ENCODE results near the gene LEF1. TPM values are rescaled to one million over a fixed set of nuclear protein-coding genes. Genes with fewer than 3 reads are reported as not detected.

Gene LEF1
- total RNA-seq, 1 experiment from 2014 or later = 0.79 TPM

GRCh38 chr4:108109111-108109510 is 59.6 kb downstream of the LEF1 start:
- POLR2A ChIA-PET = no interaction called here
- ATAC-seq (no peak), DNase-seq (ENCODE audit: low read depth, low spot score) (no peak)
- no TSS peak for BruUV-seq (replicated peaks)
- H3K4me3 ChIP-seq (replicated peaks in 1 of 2; ENCODE audit: low read depth in 1 of 2, low read length in 2 of 2) = no peak overlapping the region
- H3K4me1 ChIP-seq (ENCODE audit: control insufficient read depth in 1 of 2, insufficient read depth in 2 of 2, low read length in 2 of 2) = no peaks in the 10 kb centered on the region
- no peak overlapping the region for H3K4me2 ChIP-seq (ENCODE audit: low read length)
- no peak overlapping the region for H3K9ac ChIP-seq (ENCODE audit: low read length)
- intact Hi-C loops (cut with micrococcal nuclease) = no loop called here
- H3K9me3 ChIP-seq (ENCODE audit: control insufficient read depth in 1 of 2, insufficient read depth in 1 of 2, low read depth in 1 of 2, low read length in 2 of 2) = no peaks in the 10 kb centered on the region
- TF ChIP-seq POLR2AphosphoS5 (IDR thresholded peaks at IDR 0.05; ENCODE audit: low read depth, low read length) = no peak
- no peak for TF ChIP-seq ATF3 (IDR thresholded peaks at IDR 0.05)
- no peak for TF ChIP-seq ELF1 (IDR thresholded peaks at IDR 0.05; ENCODE audit: borderline replicate concordance, low read depth)
- no peak for TF ChIP-seq SP1 (IDR thresholded peaks at IDR 0.05; ENCODE audit: low read depth)
- TF ChIP-seq EGR1 (IDR thresholded peaks at IDR 0.05; ENCODE audit: low read depth) = no peak
- no peak for TF ChIP-seq POLR2A (IDR thresholded peaks at IDR 0.05; ENCODE audit: borderline replicate concordance, extremely low read depth, insufficient read depth, insufficient read length)
- TF ChIP-seq EZH2 (IDR thresholded peaks at IDR 0.05) = no peak
- no peak for TF ChIP-seq SRF (IDR thresholded peaks at IDR 0.05; ENCODE audit: low read depth)
- TF ChIP-seq ZNF274 (IDR thresholded peaks at IDR 0.05; ENCODE audit: low read depth, low read length) = no peak
- no peak for TF ChIP-seq TCF7L2 (IDR thresholded peaks at IDR 0.05; ENCODE audit: borderline replicate concordance, extremely low read depth, insufficient read depth, insufficient read length)
- no peak for TF ChIP-seq JUND (IDR thresholded peaks at IDR 0.05)
- H3K79me2 ChIP-seq (ENCODE audit: insufficient read depth, low read length) = no peaks in the 10 kb centered on the region
- RAD21 ChIA-PET (ENCODE audit: low non-redundant PET in 1 of 2, low total read pairs in 2 of 2, uncharacterized antibody in 2 of 2, unreplicated experiment in 2 of 2) = no interaction called here
- H2AFZ ChIP-seq (ENCODE audit: low read depth, low read length, poor library complexity, severe bottlenecking) = no peak overlapping the region
- H4K20me1 ChIP-seq (ENCODE audit: insufficient read depth) = no peaks in the 10 kb centered on the region
- no peaks in the 10 kb centered on the region for H3K9me2 ChIP-seq (ENCODE audit: insufficient read depth)
- H3K27ac ChIP-seq (ENCODE audit: low read depth, low read length) = no peak overlapping the region
- CTCF ChIA-PET = no interaction called here
- H3K27me3 ChIP-seq (ENCODE audit: insufficient read depth, low read length) = peaks cover 21% of the 10 kb centered on the region; the same call in 1 of the 2 replicates
- H3K36me3 ChIP-seq (ENCODE audit: control insufficient read depth in 1 of 2, insufficient read depth in 2 of 2, low read length in 2 of 2) = no peaks in the 10 kb centered on the region

GRCh38 chr4:108107729-108108382 is 60.9 kb downstream of the LEF1 start:
- no peak overlapping the region for H3K9ac ChIP-seq (ENCODE audit: low read length)
- no peaks in the 10 kb centered on the region for H3K9me3 ChIP-seq (ENCODE audit: control insufficient read depth in 1 of 2, insufficient read depth in 1 of 2, low read depth in 1 of 2, low read length in 2 of 2)
- peaks cover 22% of the 10 kb centered on the region for H3K27me3 ChIP-seq (ENCODE audit: insufficient read depth, low read length)
- no TSS peak for BruUV-seq (replicated peaks)
- H4K20me1 ChIP-seq (ENCODE audit: insufficient read depth) = no peaks in the 10 kb centered on the region
- H3K36me3 ChIP-seq (ENCODE audit: control insufficient read depth in 1 of 2, insufficient read depth in 2 of 2, low read length in 2 of 2) = no peaks in the 10 kb centered on the region
- H3K9me2 ChIP-seq (ENCODE audit: insufficient read depth) = no peaks in the 10 kb centered on the region
- no peak for TF ChIP-seq SRF (IDR thresholded peaks at IDR 0.05; ENCODE audit: low read depth)
- no peak for TF ChIP-seq ZBTB33 (IDR thresholded peaks at IDR 0.05; ENCODE audit: extremely low read depth, insufficient replicate concordance, low read length)
- TF ChIP-seq SP1 (IDR thresholded peaks at IDR 0.05; ENCODE audit: low read depth) = no peak
- no peak for TF ChIP-seq EZH2phosphoT487 (IDR thresholded peaks at IDR 0.05; ENCODE audit: borderline replicate concordance)
- no peak for TF ChIP-seq TCF7L2 (IDR thresholded peaks at IDR 0.05; ENCODE audit: borderline replicate concordance, extremely low read depth, insufficient read depth, insufficient read length)
- TF ChIP-seq CTCF (IDR thresholded peaks at IDR 0.05 in 2 of 3, conservative IDR thresholded peaks at IDR 0.05 in 1 of 3; ENCODE audit: borderline replicate concordance in 1 of 3, insufficient read depth in 1 of 3, low read depth in 2 of 3, low read length in 2 of 3) = no peak
- no peak for TF ChIP-seq FOSL1 (IDR thresholded peaks at IDR 0.05; ENCODE audit: low read depth)
- intact Hi-C loops (cut with micrococcal nuclease) = no loop called here
- H3K79me2 ChIP-seq (ENCODE audit: insufficient read depth, low read length) = no peaks in the 10 kb centered on the region
- no peak overlapping the region for H3K4me3 ChIP-seq (replicated peaks in 1 of 2; ENCODE audit: low read depth in 1 of 2, low read length in 2 of 2)
- H2AFZ ChIP-seq (ENCODE audit: low read depth, low read length, poor library complexity, severe bottlenecking) = no peak overlapping the region
- H3K27ac ChIP-seq (ENCODE audit: low read depth, low read length) = no peak overlapping the region
- no peaks in the 10 kb centered on the region for H3K4me1 ChIP-seq (ENCODE audit: control insufficient read depth in 1 of 2, insufficient read depth in 2 of 2, low read length in 2 of 2)
- no peak overlapping the region for H3K4me2 ChIP-seq (ENCODE audit: low read length)
- ATAC-seq (no peak), DNase-seq (ENCODE audit: low read depth, low spot score) (no peak)
- ChIA-PET POLR2A (no interaction called here), CTCF (interaction anchor here (0.7 kb wide), 1 partner anchor 10 kb away, joined by 3 read pairs; no protein-coding TSS in a partner anchor), RAD21 (ENCODE audit: low non-redundant PET in 1 of 2, low total read pairs in 2 of 2, uncharacterized antibody in 2 of 2, unreplicated experiment in 2 of 2) (no interaction called here)
